CD4-positive, CD25-positive, alpha-beta regulatory T cell (primary cell): Measurements from ENCODE around the gene NHSL2. TPM values are rescaled to one million over a fixed set of nuclear protein-coding genes. Genes with fewer than 3 reads are reported as not detected.

Source experiments
- ATAC-seq, 2 donors: fragments of 150-1000 bp; cut with Tn5 transposase; one replicate each; pipeline ENCODE4 v1.10.0; 2021; ENCODE audit warnings: low read depth in 2 of 2, moderate number of reproducible peaks in 2 of 2, moderate library complexity in 1 of 2
- DNase-seq, 3 donors: peaks; one replicate each; pipeline versions ENCODE4 v3.0.0 to v3.0.0-alpha.2; 2012 to 2022; ENCODE audit warnings: mixed read lengths in 1 of 3
- H3K27ac ChIP-seq: one replicate; pipeline ENCODE4 v1.7.0; 2013; ENCODE audit warnings: mild to moderate bottlenecking, low read length; ENCODE audit not compliant: insufficient read depth, poor library complexity, severe bottlenecking
- H3K27me3 ChIP-seq: one replicate; pipeline ENCODE4 v1.7.0; 2013; ENCODE audit warnings: low read length; ENCODE audit not compliant: control insufficient read depth, insufficient read depth
- H3K36me3 ChIP-seq: one replicate; pipeline ENCODE4 v1.7.0; 2013; ENCODE audit warnings: mild to moderate bottlenecking, low read length, moderate library complexity; ENCODE audit not compliant: control insufficient read depth, insufficient read depth
- H3K4me1 ChIP-seq: 2 replicates; pipeline ENCODE4 v1.7.0; 2013; ENCODE audit warnings: mild to moderate bottlenecking, low read length; ENCODE audit not compliant: insufficient read depth, control insufficient read depth, poor library complexity, severe bottlenecking
- H3K4me3 ChIP-seq: one replicate; pipeline ENCODE4 v1.7.0; 2013; ENCODE audit warnings: low read depth, mild to moderate bottlenecking, low read length, moderate library complexity
- H3K9me3 ChIP-seq, 2 experiments: 1 replicate in 1 of 2; 2 replicates in 1 of 2; pipeline ENCODE4 v1.7.0; 2013; ENCODE audit warnings: low read length in 2 of 2, mild to moderate bottlenecking in 1 of 2, moderate library complexity in 1 of 2; ENCODE audit not compliant: control insufficient read depth in 2 of 2
- H3K27ac Mint-ChIP-seq, 3 donors: one replicate each; pipeline ENCODE4 v1.8.0; 2020 to 2022; ENCODE audit warnings: mild to moderate bottlenecking in 3 of 3, mixed read lengths in 3 of 3, moderate library complexity in 2 of 3
- H3K27me3 Mint-ChIP-seq: one replicate; pipeline ENCODE4 v1.8.0; 2022; ENCODE audit warnings: mild to moderate bottlenecking, mixed read lengths
- H3K36me3 Mint-ChIP-seq: one replicate; pipeline ENCODE4 v1.8.0; 2020; ENCODE audit warnings: mixed read lengths
- H3K4me1 Mint-ChIP-seq, 4 donors: one replicate each; pipeline ENCODE4 v1.8.0; 2020 to 2022; ENCODE audit warnings: mixed read lengths in 4 of 4, mild to moderate bottlenecking in 1 of 4
- H3K4me3 Mint-ChIP-seq, 4 donors: one replicate each; pipeline ENCODE4 v1.8.0; 2020 to 2022; ENCODE audit warnings: mild to moderate bottlenecking in 4 of 4, mixed read lengths in 4 of 4, moderate library complexity in 3 of 4
- H3K9me3 Mint-ChIP-seq, 7 donors: one replicate each; pipeline ENCODE4 v1.8.0; 2020 to 2022; ENCODE audit warnings: mixed read lengths in 7 of 7, mild to moderate bottlenecking in 3 of 7, moderate library complexity in 2 of 7
- polyA plus RNA-seq, 4 donors: library from polyadenylated mRNA; unstranded; fragments of 300-500 nt; fragmentation: Illumina TruSeq; gene quantifications; one replicate each; pipeline ENCODE4 v1.2.3, GENCODE V29; 2021
- total RNA-seq: library from RNA; stranded (reverse); gene quantifications from one replicate; pipeline ENCODE4 v1.2.3, GENCODE V29; 2022

The NHSL2 gene
- total and polyA plus RNA-seq, 5 donors from 2014 or later: 1.5 to 6.7 (median 2.2) TPM

- Histone ChIP-seq H3K36me3 (no peaks in the 10 kb centered on the region), H3K9me3 (no peaks in the 10 kb centered on the region), H3K4me1 (peaks cover 10% of the 10 kb centered on the region), H3K27ac (no peak overlapping the region), H3K4me3 (no peak overlapping the region), H3K27me3 (peaks cover 2% of the 10 kb centered on the region)
- H3K4me3 Mint-ChIP-seq: peak overlapping the region in 2 of 4 donors; percentile 70 to 71
- H3K9me3 Mint-ChIP-seq: peaks cover 0 to 2% (median 0%) of the 10 kb centered on the region in 7 donors
- peaks cover 37% of the 10 kb centered on the region for H3K27me3 Mint-ChIP-seq
- H3K4me1 Mint-ChIP-seq: peaks cover 0 to 11% (median 5%) of the 10 kb centered on the region in 4 donors
- no peaks in the 10 kb centered on the region for H3K36me3 Mint-ChIP-seq
- no peak for ATAC-seq
- no peak for DNase-seq
- no peak overlapping the region for H3K27ac Mint-ChIP-seq
Measured at GRCh38 chrX:72130762-72131250, 220.2 kb downstream of the NHSL2 start.

GRCh38 chrX:72131317-72132294 lies 221.0 kb downstream of the NHSL2 start, which contains the start of gene RTL5:
RTL5 (minus strand) TSS chrX:72131915.
- Histone ChIP-seq H3K4me1 (peaks cover 10% of the 10 kb centered on the region), H3K27me3 (peaks cover 2% of the 10 kb centered on the region), H3K4me3 (no peak within 1 kb of the TSS), H3K27ac (no peak within 1 kb of the TSS), H3K36me3 (no peaks in the 10 kb centered on the region), H3K9me3 (no peaks in the 10 kb centered on the region)
- peak; percentile 52 to 63 for ATAC-seq
- Mint-ChIP-seq H3K27ac (peak within 1 kb of the TSS in 1 of 3 donors; percentile 69), H3K27me3 (peaks cover 34% of the 10 kb centered on the region), H3K4me1 (peaks cover 0 to 7% (median 1%) of the 10 kb centered on the region in 4 donors), H3K36me3 (no peaks in the 10 kb centered on the region), H3K4me3 (peak within 1 kb of the TSS in 3 of 4 donors; percentile 54 to 75 (median 73)), H3K9me3 (peaks cover 0 to 2% (median 0%) of the 10 kb centered on the region in 7 donors)
- peak in 2 of 3 donors; percentile 11 to 39 for DNase-seq

- peak overlapping the region in 2 of 4 donors; percentile 39 to 75 for H3K4me3 Mint-ChIP-seq
- peaks cover 0 to 4% (median 0%) of the 10 kb centered on the region in 4 donors for H3K4me1 Mint-ChIP-seq
- no peaks in the 10 kb centered on the region for H3K9me3 ChIP-seq
- H3K9me3 Mint-ChIP-seq: peaks cover 0 to 2% (median 0%) of the 10 kb centered on the region in 7 donors
- peaks cover 33% of the 10 kb centered on the region for H3K27me3 Mint-ChIP-seq
- H3K36me3 ChIP-seq: no peaks in the 10 kb centered on the region
- H3K27ac ChIP-seq: no peak overlapping the region
- ATAC-seq: no peak
- peaks cover 2% of the 10 kb centered on the region for H3K27me3 ChIP-seq
- H3K27ac Mint-ChIP-seq: no peak overlapping the region
- H3K4me1 ChIP-seq: peaks cover 10% of the 10 kb centered on the region
- H3K4me3 ChIP-seq: no peak overlapping the region
- no peak for DNase-seq
- no peaks in the 10 kb centered on the region for H3K36me3 Mint-ChIP-seq
Measured at GRCh38 chrX:72132456-72132855, 221.8 kb downstream of the NHSL2 start.

- peaks cover 0 to 2% (median 0%) of the 10 kb centered on the region in 7 donors for H3K9me3 Mint-ChIP-seq
- H3K27me3 Mint-ChIP-seq: peaks cover 30% of the 10 kb centered on the region
- peaks cover 0 to 4% (median 0%) of the 10 kb centered on the region in 4 donors for H3K4me1 Mint-ChIP-seq
- Histone ChIP-seq H3K4me3 (no peak overlapping the region), H3K9me3 (no peaks in the 10 kb centered on the region), H3K27ac (no peak overlapping the region), H3K4me1 (peaks cover 10% of the 10 kb centered on the region), H3K27me3 (peaks cover 2% of the 10 kb centered on the region), H3K36me3 (no peaks in the 10 kb centered on the region)
- H3K4me3 Mint-ChIP-seq: no peak overlapping the region
- ATAC-seq (no peak), DNase-seq (no peak)
- no peaks in the 10 kb centered on the region for H3K36me3 Mint-ChIP-seq
- H3K27ac Mint-ChIP-seq: no peak overlapping the region
Measured at GRCh38 chrX:72133851-72134546, 223.4 kb downstream of the NHSL2 start.

DNA sequence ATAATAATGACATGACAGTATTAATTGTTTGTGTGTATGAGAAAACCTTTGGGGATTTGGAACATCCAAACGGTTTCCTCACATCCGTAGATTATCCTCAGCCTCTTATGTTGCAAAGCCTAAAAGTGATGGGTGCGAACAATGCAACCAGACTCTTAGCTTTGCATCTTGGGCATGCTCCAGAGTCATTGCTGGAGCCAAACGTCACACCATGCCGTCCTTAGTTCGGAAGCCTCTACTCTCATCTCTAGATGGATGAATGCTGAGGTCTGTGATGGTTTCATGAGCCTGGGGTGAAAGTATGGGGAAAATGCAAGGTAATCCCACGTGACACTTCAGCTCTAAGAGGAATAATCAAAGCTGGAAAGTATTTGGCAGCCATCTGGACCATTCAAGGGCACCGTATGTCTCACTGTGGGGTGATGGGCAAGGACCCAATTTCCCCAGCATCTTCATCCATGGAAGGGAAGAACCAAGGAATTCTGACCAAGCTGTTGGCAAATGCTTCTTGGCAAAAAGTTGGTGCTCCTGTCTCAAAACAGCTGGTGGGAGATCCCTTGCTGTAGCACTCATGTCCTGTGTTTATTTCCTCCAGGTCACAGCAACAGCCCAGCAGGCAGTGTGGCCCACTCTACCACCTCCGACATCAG lies 227.3 kb downstream of the NHSL2 start:
- peaks cover 0 to 1% (median 0%) of the 10 kb centered on the region in 7 donors for H3K9me3 Mint-ChIP-seq
- no peaks in the 10 kb centered on the region for H3K36me3 Mint-ChIP-seq
- H3K4me3 Mint-ChIP-seq: no peak overlapping the region
- no peaks in the 10 kb centered on the region for H3K27me3 ChIP-seq
- no peak overlapping the region for H3K27ac Mint-ChIP-seq
- DNase-seq (no peak), ATAC-seq (no peak)
- H3K4me3 ChIP-seq: no peak overlapping the region
- no peaks in the 10 kb centered on the region for H3K9me3 ChIP-seq
- no peak overlapping the region for H3K27ac ChIP-seq
- no peaks in the 10 kb centered on the region for H3K36me3 ChIP-seq
- H3K4me1 Mint-ChIP-seq: peaks cover 6 to 15% (median 12%) of the 10 kb centered on the region in 4 donors
- peaks cover 10% of the 10 kb centered on the region for H3K27me3 Mint-ChIP-seq
- H3K4me1 ChIP-seq: peaks cover 14% of the 10 kb centered on the region

GRCh38 chrX:72139538-72139937 lies 228.9 kb downstream of the NHSL2 start:
- Histone ChIP-seq H3K36me3 (no peaks in the 10 kb centered on the region), H3K4me3 (no peak overlapping the region), H3K9me3 (no peaks in the 10 kb centered on the region), H3K27me3 (no peaks in the 10 kb centered on the region), H3K27ac (no peak overlapping the region), H3K4me1 (peaks cover 14% of the 10 kb centered on the region)
- Mint-ChIP-seq H3K9me3 (peaks cover 0 to 1% (median 0%) of the 10 kb centered on the region in 7 donors), H3K27me3 (peaks cover 8% of the 10 kb centered on the region), H3K27ac (no peak overlapping the region), H3K4me1 (peaks cover 6 to 24% (median 18%) of the 10 kb centered on the region in 4 donors), H3K36me3 (no peaks in the 10 kb centered on the region), H3K4me3 (no peak overlapping the region)
- ATAC-seq: no peak
- no peak for DNase-seq

DNA sequence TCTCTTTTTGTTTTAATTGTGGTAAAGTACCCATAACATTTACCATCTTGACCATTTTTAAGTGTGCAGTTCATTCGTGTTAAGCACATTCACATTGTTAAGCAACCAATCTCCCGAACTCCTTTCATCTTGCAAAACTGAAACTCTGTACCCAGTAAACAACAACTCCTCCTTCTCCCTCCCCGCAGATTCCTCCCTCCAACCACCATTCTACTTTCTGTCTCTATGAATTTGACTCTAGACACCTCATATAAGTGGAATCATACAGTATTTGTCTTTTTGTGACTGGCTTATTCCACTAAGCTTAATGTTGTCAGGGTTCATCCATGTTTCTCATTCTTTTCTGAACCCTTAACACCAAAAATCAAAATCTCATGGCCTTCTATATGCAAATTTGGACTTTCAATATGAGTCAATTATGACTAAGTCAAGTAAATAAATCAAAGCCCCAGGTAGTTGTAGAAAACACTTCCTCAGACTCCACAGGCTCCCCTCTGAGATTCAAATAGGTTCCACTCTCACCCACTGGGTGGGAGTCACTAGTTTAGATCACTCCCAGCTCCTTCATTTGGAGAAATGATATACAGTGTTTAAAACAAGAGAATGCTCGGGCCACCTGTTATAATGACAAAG lies 230.8 kb downstream of the NHSL2 start:
- Histone ChIP-seq H3K4me1 (peaks cover 14% of the 10 kb centered on the region), H3K27me3 (no peaks in the 10 kb centered on the region), H3K36me3 (no peaks in the 10 kb centered on the region), H3K27ac (no peak overlapping the region), H3K4me3 (peak overlapping the region; percentile 24), H3K9me3 (no peaks in the 10 kb centered on the region)
- Mint-ChIP-seq H3K9me3 (no peaks in the 10 kb centered on the region), H3K4me1 (peaks cover 6 to 26% (median 19%) of the 10 kb centered on the region in 4 donors), H3K4me3 (peak overlapping the region in 1 of 4 donors; percentile 73), H3K27ac (peak overlapping the region in 1 of 3 donors; percentile 82), H3K27me3 (peaks cover 4% of the 10 kb centered on the region), H3K36me3 (no peaks in the 10 kb centered on the region)
- DNase-seq: peak in 1 of 3 donors; percentile 25
- peak in 1 of 2 donors; percentile 46 for ATAC-seq
